ENCODE data around the gene CACNA1B.
A peak's percentile ranks its signal among the peaks of the same experiment; 100 is the strongest.
"Not testable (repeated sequence)": the region's sequence is repeated elsewhere in the genome, so short reads cannot be mapped to it uniquely, and the experiment has no call there.

CACNA1B gene

DNA sequence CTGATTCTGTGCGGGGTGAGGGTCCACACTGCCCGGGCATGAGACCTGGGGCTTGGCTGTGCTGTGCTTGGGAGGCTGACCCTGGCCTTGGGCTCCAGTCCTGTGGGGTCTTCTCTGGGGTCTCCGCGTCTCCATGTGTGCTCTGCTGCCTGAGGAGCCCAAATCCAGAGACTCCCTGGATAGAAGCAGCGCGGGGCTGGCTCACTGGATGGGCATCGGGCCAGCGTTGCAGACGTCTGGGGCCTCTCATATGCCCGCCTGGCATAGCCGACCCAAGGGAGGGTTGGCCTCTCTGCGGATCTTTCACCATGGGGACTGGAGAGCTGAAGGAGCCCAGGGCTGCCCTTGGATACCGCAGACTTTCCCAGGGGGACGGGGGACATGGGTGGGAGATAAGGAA is 12.4 kb downstream of the CACNA1B start:
- DNase-seq (ENCODE audit: low spot score) = not testable (repeated sequence)

DNA sequence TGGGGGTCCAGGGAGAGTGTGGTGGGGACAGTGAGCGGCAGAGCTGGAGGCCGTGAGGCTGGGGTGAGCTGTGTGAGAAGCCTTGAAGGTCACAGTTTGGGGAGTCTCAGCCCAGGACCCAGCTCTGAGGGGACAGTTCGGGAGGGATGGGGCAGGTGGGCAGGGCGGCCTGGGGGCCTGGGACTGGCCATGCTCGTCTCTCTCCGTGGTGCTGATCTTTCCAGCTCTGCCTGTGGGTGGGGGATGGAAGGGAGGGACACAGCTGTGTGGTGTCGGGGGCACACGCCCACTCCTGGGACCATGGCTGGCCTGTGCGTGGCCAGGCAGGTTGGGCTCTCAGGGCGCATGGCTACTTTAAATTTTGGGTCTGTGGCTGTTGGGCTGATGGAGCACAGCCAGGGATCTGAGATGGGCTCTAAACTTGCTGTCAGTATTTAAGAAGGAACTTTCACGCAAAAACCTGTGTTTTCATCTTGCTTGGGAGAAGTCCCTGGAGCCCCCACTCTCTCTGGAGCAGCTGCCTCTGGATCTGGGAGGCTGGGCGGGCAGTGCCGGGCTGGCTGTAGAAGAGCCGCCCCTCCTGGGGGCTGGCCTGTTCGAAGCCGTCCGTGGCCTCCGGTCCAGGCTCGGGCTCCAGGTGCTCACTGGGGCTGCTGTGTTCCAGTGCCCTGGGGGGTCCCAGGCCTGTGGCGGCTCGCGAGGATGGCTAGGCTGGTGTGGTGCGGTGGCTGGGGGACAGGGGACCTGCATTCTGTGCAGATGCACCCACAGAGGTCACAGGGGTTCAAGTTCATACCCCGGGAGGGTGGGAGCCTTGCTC is 13.4 kb downstream of the CACNA1B start:
- DNase-seq (ENCODE audit: low spot score) = not testable (repeated sequence)

DNA sequence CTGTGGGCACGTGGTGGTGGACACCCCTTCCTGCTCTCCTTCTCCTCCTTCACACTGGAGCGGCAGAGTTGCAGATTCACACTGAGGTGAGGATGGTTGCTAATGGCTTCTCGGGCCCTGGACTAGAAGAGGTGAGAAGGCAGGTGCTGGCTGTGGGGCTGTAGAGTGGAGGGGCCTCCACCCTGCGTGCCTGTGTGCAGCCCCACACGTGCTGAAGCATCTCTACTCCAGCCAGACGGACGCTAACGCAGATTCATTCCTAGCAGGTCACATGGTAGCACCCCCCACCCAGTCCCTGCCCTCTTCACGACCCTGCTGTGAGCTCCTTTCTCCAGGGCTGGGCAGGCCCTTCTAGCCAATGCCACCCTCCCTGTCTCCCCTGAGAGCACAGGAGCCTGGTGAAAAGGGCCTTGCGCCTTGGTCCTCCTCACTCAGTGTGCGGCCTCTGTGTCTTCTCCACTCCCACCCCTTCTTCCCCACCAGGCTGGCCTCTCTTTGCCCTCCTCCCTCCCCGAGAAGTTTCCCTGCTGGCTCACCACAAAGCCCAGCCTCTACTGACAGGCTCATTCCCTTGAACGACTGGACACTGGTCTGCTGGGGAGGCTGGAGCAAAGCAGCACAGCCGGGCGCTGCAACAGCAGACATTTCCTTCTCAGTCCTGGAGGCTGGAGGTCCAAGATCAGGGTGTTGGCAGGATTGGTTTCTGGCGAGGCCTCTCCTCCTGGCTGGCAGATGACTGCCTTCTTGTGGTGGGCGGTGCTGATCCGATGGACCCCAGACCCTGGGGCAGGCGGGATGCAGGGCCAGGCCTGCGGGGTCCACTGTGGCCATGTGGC is 14.2 kb downstream of the CACNA1B start:
- peak; percentile 29 for DNase-seq (ENCODE audit: low spot score)

DNA sequence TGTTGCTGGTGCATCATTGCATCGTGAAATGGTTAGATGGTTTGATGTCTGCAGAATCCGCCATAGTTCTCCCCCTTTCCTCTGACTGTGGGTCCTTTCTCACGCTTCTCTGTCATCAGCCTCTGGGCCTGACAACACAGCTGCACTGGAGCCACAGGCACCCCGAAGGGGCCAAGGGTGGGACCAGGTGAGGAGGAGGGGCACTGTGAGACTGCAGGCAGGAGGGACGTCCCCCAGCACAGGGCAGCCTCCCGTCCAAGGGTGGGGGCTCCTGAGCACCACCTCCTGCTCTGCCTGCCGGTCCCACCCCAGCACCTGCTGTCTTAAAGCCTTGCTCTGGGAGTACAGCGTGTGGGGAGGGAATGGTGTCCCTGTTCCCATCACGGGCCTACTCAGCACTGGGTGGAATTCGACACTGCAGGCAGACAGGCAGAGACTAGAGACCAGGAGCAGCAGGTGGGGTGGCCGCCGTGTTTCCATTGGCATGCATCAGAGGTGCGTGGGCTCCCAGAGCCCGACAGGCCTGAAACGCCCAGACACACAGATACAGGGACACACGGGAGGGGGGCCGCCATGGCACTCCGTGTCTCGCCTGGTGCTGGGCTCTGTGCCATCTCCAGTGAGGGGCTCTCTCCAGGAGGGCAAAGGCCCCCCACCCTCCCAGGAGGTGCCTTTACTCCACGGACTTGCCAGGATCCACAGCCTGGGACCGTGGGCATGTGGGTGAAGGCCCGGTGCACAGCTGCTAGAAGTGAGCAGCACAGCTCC is 15.0 kb downstream of the CACNA1B start:
- no peak for DNase-seq (ENCODE audit: low spot score)

DNA sequence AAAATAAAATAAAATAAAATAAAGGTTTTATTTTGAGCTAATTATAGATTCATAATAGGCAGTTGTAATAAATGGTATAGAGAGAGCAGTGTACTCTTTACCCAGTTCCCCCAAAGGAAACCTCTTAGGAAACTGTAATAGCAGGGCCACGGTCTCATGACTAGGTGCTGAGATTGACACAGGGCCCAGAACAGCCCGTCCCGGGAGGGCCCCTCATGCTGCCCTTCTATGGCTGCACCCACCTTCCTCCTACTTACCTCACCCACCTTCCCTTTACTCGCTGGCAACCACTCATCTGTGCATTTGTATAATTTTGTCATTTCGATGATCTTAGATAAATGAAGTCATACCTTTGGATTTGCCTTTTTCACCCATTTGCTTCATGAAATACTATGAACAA is 16.1 kb downstream of the CACNA1B start:
- DNase-seq (ENCODE audit: low spot score) = no peak

DNA sequence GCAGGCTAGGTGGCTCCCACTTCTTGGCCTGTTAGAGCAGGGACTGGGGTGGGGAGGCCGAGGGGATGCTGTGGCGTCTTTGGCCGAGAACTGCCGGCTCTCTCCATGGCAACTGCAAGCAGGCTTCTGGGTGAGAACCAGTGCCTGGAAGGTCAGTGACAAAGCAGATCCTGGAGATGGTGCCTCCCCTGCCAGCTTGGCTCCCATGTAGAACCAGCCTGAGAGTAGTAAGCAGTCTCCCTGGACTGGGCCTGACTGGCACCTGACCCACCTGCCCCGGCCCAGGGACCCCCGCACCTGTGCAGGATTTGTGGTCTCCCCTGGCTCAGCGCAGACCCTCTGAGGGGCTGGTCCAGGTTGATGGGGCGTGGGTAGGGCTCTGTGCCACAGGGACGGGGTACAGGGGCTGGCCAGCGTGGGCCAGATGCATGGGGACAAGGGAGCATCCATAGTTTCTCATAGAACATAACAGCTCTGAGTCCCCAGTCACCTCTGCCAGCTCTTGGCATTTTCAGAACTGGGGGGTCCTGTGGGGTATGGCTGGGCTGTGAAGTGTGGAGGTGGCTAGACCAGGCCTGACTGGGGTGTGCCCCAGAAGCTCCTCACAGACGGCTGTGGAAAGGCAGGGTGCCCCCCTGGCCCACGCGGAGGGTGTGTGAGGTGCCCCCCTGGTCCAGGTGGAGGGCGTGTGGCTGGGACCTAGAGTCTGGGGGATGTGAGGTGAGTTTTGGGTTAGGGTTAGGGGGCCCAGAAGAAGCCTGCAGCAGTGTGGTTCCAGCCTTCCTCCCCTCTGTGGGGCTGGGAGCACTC is 22.2 kb downstream of the CACNA1B start:
- DNase-seq (ENCODE audit: low spot score) = no peak

DNA sequence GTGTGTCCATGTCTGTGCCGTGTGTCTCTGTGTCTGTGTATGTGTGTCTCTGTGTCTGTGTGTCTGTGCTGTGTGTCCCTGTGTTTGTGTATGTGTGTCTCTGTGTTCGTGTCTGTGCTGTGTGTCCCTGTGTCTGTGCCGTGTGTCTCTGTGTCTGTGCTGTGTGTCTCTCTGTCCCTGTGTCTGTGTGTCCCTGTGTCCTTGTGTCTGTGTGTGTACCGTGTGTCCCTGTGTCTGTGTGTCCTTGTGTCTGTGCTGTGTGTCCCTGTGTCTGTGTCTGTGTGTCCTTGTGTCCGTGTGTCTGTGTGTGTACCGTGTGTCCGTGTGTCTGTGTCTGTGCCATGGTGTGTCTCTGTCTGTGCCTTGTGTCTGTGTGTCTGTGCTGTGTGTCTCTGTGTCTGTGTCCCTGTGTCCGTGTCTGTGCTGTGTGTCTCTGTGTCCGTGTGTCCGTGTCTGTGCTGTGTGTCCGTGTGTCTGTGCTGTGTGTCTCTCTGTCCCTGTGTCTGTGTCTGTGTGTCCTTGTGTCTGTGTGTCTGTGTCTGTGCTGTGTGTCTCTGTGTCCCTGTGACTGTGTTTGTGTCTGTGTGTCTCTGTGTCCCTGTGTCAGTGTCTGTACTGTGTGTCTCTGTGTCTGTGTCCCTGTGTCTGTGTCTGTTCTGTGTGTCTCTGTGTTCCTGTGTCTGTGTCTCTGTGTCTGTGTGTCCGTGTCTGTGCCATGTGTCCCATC is 23.2 kb downstream of the CACNA1B start:
- DNase-seq (ENCODE audit: low spot score) = no peak

DNA sequence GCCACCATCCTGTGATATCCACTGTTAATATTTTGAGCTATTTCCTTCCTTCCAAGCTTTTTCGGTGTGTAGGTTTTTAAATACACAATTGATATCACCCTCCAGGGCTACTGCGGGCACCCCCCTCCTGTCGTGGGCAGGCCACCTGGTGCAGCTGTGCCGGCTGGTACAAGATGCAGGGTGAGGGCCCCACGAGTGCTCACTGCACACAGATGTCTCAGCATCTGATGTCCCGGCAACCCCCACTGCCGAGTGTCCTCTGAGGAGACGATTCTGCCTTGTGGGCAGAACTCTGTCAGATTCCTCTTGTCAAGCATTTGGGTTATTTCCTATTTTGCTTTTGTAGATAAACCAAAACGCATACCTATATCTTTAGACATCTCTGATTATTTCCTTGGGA is 25.1 kb downstream of the CACNA1B start:
- no peak for DNase-seq (ENCODE audit: low spot score)

DNA sequence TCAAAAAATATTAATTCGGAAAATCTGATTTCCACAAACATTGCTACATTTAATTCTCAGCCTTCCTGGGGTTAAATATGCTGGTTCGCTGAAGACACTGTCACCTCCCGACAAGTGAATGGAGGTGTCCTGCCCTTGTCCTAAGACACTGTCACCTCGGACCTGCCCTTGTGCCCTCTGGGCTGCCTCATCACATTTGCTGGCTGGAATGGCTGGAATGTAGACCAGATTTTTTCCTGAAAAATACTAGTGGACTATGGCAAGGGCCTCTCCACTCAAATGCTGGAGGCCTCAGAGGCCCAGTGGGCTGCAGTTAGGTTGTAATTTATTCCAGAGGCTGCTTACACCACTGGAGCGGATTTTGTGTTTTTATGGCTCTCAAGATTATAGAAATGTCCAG is 28.2 kb downstream of the CACNA1B start:
- no peak for DNase-seq (ENCODE audit: low spot score)

DNA sequence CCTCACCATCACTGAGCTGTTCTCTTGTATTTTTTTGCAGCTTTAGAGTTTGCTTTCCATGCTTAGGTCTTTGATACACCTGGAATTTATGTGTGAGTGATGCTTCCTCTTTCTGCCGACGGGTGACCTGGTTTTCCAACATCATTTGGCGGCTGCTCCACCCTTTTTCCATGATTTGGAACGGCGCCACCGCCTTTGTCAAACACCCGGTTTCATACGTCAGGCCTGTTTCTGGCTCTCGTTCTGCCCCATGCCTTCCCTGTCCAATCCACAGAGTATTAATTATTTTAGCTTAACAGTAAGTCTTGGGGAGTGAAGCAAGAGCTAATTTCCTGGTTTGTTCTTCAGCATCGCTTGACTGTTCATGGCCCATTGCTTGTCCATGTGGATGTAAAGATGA is 30.2 kb downstream of the CACNA1B start:
- DNase-seq (ENCODE audit: low spot score) = peak; percentile 71

DNA sequence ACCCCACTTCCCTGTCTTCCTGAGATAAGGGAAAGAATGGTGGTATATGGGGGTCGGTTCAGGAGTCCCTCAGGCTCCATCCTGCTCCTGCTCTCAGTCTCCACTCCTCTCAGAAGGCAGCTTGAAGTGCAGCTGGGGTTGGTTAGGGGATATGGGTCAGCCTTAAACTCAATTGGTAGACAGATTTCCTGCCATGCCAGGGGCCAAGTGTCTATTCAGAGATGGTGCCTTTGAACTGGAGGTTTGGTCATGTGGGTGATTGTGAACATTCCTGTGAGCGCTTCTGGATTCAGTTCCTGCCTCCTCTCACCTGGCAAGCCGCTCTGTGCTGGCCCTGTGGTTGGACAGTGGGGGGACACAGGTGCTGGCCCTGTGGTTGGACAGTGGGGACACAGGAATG is 35.1 kb downstream of the CACNA1B start:
- DNase-seq (ENCODE audit: low spot score) = no peak

DNA sequence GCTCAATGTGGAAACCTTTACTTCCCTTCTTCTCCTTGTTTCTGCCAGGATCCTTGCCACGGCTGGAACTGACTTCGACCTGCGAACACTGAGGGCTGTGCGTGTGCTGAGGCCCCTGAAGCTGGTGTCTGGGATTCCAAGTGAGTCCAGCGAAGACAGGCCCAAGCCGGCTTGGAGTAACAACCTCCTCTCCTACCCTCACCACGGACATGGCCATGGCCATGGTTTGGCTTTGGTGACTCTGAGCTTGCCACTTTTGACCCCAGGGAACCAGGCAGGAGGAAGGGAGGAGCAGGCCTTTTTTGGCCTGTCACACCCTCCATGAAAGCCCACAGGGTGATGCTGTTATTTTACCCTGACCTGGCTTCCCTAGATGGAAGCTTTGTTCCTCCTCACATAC is 35.5 kb downstream of the CACNA1B start:
- no peak for DNase-seq (ENCODE audit: low spot score)

DNA sequence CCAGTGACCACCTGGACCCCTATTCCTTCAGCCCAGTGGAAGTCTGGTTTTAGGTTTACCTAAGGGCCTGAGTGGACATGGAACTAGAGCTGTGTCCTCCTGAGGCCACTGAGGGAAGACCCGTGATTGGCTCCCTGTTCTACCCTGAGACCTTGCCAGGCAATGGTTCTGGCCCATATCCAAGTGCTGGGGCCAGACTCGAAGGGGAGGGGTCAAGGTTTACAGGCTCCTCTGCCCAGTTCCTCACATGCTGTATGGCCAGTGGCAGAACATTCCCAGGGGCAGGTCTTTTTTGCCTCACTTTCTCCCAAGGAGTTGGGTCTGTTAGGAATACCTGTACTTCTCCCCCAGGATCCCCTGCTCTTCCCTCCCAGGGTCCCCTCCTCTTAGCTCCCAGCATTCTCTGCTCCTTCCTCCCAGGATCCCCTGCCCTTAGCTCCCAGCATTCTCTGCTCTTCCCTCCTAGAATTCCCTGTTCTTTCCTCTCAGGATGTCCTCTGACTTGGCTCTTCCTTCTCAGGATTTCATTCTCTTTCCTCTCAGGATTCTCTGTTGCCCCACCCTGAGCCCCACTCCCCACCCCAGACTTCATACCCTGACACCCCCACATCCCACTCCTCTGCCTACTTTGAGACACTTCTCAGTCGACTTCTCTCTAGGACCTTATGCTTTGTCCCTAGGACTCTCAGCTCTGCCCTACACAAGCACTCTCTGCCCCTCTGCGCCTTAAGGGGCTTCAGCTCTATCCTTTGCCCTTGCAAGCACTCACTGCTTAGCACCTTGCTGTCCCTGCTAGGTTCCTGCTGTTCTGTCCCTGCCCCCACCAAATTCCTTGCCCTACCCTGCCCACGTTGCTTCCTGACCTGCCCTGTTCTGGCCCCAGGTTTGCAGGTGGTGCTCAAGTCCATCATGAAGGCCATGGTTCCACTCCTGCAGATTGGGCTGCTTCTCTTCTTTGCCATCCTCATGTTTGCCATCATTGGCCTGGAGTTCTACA is 36.5 kb downstream of the CACNA1B start:
- no peak for DNase-seq (ENCODE audit: low spot score)

DNA sequence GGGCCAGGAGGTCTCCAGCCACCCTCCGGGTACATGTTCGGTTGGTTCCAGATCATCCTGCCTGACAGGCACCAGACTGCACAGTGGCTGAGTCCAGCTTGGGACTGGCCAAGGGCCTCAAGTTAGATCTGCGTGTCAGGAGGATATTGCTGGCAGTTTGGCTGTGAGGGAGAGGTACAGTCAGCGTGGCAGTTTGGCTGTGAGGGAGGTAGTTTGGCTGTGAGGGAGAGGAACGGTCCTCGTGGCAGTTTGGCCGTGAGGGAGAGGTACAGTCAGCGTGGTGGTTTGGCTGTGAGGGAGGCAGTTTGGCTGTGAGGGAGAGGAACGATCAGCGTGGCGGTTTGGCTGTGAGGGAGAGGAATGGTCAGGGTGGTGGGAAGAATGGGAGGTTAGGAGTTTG is 39.0 kb downstream of the CACNA1B start:
- DNase-seq (ENCODE audit: low spot score) = no peak

DNA sequence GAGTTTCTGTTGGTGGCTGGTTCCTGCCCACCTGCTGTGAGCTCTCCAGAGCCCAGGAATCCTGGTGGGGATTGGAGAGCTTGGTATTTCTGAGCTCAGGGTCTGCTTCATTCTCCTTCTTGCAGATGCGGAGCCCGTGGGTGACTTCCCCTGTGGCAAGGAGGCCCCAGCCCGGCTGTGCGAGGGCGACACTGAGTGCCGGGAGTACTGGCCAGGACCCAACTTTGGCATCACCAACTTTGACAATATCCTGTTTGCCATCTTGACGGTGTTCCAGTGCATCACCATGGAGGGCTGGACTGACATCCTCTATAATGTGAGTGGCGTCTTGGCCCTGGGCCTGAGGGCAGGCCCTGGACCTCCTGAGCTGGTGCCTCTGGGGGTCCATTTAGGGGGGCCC is 39.5 kb downstream of the CACNA1B start:
- DNase-seq (ENCODE audit: low spot score) = no peak

DNA sequence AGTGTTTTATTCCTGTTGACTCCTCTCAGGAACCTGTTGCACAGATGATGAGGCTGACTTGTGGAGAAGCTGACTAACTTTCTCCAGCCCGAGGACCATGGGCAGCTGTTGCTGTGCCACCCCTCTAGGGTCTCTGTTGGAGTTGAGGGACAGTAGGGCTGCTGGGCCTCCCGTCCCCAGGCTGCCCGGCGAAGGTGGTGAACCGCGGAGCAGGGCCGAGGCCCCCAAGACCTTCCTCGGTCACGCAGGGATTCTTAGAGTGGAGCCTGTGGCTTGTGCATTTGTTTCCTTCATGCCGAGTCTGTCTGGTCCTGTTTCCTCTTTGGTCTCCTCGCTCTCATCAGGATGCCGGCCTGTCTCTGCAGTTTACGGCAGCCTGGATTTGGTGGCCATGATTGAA is 40.2 kb downstream of the CACNA1B start:
- DNase-seq (ENCODE audit: low spot score) = no peak

DNA sequence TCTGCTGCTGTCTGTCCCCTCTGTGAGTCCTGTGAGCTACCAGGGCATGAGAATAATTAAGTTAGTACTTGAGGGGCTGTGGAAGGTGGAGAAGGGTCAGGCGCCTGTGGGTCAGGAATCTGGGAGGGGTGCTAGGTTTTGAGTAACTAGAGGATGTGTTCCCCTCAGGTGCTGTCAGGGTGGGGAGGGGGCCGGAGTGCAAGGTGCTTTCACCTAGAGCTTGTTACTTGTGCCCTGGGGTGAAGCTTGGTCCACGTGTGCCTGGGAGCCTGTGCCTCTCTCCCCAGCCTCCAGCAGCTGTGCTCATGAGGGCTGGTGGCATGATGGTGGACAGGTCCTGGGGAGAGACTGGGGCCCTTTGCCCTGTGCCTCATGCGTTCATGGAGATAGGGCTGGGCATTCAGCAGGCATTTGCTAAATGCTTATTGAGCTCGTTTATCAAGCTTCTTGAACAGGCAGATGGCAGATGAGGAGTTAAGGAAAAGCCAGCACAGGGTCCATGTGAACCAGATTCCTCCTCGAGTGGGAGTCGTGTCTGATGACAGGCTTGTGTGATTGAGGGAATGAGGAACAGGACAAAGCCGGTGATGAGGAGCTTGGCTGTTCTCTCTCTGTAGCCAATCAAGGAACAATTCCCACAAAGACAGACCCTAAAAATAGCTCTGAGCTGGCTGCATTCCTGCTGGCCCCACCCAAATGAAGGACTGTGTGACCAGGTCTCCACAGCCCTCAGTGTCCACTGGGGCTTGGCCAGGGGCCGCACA is 40.9 kb downstream of the CACNA1B start:
- peak; percentile 65 for DNase-seq (ENCODE audit: low spot score)

DNA sequence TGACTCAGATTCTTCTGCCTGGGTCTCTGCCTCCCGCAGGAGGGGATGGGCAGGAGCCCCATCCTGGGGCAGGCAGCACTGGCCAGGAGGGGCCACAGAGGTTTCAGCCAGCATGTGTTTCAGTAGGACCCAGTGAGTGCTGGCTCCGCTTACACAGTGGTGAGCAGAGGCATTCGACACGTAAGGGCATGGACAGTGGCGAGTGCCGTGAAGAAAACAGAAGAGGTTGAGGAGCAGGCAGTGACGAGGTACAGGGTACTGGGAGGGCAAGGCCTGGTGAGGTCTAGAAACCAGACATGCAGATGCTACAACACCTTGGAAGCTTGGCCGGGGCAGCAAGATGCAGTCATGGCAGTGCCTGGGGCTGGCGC is 41.5 kb downstream of the CACNA1B start:
- no peak for DNase-seq (ENCODE audit: low spot score)

DNA sequence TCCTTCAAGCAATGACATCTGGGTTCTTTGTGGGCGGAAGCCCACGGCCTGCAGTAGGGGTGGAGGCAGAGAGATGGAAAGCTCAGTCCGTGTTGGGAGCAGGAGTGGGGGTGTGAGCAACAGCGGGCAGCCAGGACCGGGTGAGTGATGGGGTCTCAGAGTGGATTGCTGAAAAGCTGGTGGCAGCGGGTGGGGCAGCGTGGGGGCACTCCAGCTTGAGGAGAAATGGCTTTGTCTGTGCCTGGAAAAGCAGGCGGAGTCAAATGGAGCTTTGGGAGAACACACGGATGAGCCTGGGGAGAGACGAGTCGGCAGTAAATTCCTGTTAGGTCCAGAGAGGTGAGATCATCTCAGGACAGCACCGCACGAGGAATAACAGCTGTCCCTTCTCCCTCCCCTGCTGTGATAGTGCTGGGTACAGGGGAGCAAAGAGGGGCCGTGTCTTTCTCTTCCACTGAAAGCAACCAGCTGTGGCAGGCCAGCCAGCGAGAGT is 42.1 kb downstream of the CACNA1B start:
- no peak for DNase-seq (ENCODE audit: low spot score)

Data from cerebellar cortex (tissue), 1 donor.